HG03103 (cell line): ENCODE data around the gene RNF31.

Experiments used
- ATAC-seq: cut with Tn5 transposase; IDR thresholded peaks from one replicate; pipeline ENCODE4 v1.9.1; 2021; ENCODE audit warnings: low read depth; ENCODE audit not compliant: unreplicated experiment

Gene RNF31

DNA sequence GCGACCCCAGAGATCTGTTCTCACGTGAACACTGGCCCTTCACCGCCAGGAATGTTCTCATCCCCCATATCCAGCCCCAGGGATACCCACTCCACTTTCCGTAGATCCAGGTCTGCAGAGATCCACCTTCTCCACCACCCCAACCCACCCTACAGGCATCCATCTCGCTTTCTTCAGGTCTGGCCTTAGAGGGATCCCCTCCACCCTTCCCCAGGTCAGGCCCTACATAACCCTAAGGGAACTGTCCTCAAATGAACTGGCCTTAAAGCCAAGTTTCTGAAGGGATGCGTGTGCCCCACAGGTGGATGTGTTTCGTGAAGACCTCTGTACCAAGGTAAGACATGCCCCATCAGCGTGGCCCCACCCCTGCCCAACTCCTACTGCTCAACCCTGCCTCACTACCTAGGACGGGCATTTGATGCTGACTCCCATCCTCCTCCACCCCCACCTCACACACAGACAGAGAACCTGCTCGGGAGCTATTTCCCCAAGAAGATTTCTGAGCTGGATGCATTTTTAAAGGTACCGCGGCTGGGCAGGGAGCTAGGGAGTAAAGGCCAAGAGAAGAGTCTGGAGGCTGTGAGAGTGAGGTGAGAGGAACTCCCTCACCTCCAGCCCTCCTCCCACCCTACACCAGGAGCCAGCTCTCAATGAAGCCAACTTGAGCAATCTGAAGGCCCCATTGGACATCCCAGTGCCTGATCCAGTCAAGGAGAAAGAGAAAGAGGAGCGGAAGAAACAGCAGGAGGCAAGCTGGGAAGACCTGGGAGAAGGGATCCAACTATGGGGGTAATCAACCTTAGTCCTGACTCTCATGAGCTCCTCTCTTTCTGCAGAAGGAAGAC lies 10.4 kb upstream of the RNF31 start:
- ATAC-seq, result no peak

DNA sequence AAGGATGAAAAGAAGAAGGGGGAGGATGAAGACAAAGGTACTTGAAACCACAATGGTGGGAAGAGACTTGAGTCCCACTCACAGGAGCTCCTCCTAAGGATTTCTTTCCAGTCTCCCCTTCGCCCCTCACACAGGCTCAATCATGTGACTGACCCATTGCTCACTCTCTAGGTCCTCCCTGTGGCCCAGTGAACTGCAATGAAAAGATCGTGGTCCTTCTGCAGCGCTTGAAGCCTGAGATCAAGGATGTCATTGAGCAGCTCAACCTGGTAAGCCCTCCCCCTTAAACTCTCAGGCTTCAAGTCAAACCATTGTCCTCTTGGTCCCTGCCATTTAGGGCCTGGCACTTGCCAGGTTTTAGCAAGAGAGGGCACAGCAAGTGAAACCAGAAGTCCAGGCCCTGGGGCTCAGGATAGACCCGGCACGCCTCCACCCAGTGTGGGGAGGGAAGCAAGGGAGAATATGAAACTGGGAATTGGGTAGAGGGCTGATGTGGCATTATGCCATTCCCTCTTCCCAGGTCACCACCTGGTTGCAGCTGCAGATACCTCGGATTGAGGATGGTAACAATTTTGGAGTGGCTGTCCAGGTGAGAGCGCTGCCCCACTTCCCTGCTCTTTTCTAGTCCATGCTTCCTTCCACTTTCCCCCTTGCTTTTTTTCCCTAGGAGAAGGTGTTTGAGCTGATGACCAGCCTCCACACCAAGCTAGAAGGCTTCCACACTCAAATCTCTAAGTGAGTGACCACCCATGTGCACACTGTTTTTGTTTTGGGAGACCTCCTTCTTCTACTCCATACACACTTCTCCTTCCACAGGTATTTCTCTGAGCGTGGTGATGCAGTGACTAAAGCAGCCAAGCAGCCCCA lies 9.5 kb upstream of the RNF31 start:
- ATAC-seq, result no peak

DNA sequence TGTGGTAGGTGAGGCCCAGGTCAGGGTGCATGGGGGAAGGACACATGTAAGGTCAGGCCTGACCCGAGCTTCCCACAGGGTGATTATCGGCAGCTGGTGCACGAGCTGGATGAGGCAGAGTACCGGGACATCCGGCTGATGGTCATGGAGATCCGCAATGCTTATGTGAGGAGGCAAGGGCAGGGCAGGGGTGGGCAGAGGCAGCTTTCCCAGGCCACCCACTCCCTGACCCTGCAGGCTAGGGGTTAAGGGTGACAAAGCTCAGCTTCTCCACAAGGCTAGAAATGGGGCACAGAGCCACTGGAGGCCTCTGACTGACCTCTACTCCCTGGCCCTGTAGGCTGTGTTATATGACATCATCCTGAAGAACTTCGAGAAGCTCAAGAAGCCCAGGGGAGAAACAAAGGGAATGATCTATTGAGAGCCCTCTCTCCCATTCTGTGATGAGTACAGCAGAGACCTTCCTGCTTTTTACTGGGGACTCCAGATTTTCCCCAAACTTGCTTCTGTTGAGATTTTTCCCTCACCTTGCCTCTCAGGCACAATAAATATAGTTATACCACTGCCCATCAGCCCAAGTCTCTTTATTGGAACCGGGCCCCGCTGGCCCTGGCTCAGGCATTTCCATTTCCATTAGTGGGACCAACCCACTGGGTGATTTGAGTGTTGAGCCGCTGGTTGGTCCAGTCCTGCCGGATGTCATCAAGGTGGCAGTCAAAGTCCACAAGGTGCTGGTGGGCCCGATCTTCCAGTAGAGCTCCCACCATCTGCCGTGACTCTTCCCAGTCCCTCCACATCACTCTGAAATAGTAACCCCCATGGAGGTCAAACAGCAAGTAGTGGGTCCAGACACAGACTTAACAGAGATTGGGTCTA lies 8.7 kb upstream of the RNF31 start:
- ATAC-seq, result no peak

DNA sequence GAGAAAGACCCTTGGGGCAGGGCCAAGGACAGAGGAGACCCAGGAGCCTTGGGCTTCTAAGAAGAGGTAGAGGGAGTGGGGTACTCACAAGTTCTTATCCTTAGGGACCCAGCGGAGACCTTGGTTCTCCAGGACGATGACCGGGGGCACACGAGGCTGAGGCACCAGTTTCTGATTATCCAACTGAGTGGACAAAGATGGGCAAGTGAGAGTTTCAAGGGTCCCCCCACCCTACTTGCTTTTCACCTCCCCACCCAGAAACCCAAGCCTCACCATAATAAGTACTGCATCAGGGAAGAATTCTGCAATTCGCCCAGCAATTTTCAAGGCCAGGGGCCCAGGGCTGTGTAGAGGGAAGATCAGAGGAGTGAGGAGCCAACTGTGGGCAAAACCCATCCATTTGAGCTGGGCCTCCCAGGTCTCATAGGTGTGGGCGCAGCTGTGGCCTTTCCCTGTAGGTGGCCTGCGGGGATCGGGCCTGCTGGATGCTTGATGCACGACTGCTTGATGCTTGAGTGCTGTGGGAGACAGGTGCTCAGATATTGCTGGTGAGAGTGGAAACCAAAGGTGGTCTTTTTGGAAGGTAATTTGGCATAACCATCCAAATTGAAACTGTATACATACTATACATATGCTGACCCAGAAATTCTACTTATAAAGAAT lies 7.9 kb upstream of the RNF31 start:
- no peak for ATAC-seq

DNA sequence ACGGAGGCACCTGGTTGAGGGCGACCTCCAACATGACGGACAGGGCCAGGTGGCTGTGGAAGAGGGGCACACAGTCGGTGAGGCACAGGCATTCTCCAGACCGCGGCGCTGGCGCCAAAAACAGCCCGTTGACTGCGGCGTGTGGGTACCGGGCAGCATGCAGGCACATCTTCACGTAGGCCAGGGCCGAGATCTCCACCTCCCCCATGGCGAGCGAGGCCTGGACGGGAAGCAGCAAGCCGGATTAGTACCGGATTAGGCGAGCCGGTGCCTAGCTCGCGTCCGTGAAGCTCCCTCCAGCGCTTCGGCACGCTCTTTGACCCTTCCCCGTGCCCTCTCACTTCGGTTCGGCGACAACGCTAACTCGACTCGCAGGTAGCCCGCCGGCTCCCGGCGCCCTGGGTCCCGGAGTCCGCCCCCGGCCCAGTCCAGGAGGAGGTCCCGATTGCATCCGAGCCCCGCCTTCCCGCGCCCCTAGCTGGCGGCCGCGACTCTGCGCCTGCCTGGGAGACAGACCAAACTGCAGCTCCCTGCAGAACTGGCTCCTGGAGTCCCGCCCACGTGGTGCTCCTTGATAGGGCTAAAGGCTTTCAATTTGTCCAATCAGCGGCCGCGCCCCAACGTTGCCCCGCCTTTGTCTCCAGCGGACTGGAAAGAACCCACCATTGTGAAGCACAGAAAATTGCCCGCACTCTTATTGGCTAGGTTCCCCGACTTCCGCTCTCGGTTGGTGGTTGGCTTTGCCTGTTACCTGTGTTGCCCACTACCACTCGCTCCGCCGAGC lies 6.0 kb upstream of the RNF31 start, which contains the start of gene EMC9:
EMC9 (minus strand) TSS at position 495 of the 784 bp plus-strand sequence; CDS start at position 208, 287 bp downstream.
- peak; percentile 77 for ATAC-seq

DNA sequence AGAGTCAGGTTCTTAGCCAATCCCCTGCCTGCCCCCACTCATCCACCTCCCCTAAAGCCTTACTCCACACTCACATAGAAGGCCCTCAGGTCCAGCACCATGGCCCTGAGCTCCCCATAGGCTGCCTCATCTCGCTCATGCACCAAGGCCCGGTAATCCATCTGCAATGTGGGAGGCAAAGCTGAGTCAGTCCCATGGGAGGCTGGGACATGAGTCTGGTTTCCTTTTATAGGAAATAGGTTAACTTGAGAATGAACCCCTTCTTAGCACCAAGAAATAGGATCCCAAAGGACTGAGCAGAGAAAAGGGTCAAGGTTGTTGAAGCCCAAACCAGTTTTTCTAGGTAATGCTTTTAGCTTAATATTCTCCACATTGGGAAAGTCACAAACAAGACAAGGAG lies 3.8 kb upstream of the RNF31 start:
- ATAC-seq, result no peak

DNA sequence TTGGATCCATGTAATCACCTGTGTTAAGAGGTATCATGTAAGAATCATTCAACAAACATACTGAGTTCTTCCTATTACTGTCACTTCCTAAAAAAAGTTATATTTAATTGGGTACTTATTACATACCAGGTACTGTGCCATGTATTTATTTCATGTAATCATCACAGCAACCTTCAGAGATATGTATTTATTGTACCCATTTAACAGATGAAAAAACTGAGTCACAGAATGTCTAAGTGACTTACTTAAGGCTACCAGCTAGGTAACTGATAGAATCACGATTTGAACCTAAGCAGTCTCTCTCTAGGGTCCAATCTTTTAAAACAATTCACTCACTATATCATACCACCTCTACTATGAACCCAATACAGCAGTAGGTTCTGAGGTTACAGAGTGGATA lies 2.8 kb upstream of the RNF31 start:
- ATAC-seq, result no peak

DNA sequence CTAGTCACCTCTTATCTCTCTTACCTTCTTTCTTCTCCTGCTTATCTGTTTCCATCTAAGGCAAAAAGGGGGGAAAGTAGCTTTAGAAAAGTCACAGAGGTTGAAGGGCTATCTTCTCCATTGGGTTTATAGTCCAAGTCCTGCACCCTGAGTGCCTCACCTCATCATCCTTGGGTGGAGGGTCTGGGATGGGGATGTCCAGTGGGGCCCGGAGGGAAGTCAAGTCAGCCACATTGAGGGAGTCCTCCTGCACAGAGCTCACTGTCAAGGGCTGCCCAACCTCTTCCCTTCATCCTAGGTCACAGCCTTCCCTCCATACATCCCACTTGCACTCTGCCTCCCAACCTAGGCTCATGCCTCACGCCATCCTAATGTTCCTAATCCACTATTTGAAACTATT lies 2.1 kb upstream of the RNF31 start:
- ATAC-seq, result no peak

DNA sequence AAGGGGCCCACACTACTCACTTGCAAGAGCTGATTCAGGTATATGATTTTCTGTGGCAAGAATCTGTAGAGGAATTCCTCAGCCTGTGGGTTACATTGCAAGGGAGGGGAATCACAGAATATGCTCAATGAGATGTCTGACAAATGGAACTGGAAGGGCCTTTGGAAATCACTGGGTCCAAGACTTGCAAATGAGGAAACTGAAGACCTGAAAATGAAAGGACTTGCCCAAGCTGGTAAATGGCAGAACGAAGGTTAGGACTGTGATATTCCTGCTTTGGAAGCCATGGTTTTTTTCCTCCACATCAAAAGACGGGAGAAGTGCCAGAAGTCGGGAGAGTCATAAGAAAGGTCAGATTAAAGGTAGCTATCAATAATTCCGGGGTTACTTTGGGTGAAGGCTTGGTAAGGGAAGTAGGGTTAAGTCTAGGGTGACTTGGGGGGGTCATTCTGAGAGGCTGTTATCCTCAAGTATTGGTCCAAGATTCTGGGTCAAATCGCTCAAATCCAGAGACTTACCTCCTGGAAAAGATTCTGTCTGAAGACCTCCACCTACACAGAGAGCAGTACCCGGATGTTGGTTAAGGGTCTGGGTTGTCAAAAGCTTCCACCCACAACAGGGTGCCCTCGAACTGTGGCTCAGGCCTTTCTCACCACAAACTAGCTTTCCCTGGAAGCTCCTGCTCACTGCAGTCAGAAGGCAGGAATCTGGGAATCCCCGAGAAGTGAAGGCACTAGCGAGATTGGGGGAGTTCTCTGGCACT lies 1.4 kb upstream of the RNF31 start:
- ATAC-seq, result no peak

DNA sequence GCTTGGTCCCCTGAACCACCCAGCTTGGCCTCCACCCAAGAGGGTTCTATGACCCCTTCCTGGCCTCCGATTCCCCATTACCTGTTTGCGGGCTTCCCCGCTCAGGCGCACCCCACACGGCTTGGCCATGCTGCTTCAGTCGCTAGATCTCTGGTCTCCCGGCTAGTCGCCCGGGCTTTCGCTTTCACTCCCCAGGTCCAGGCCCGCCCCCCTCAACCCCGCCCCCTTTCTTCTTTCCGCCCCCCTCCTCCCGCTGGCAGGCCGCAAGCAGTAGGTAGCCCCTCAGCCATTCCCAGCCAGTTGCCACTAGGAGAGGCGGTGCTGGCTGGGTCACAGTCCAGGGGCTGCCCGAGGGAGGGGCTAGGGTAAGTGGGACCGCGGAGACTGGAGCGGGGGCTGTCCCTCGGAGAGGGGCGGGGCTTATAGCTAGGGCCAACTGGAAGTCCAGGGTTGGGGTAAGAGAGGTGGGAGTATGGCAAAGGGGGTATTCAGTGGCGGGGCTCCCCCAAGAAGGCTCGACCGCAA lies 783 bp upstream of the RNF31 start, which contains the start of gene PSME2:
PSME2 (minus strand) TSS at position 158 of the 525 bp plus-strand sequence; CDS start at position 129, 29 bp downstream.
- peak; percentile 51 for ATAC-seq

DNA sequence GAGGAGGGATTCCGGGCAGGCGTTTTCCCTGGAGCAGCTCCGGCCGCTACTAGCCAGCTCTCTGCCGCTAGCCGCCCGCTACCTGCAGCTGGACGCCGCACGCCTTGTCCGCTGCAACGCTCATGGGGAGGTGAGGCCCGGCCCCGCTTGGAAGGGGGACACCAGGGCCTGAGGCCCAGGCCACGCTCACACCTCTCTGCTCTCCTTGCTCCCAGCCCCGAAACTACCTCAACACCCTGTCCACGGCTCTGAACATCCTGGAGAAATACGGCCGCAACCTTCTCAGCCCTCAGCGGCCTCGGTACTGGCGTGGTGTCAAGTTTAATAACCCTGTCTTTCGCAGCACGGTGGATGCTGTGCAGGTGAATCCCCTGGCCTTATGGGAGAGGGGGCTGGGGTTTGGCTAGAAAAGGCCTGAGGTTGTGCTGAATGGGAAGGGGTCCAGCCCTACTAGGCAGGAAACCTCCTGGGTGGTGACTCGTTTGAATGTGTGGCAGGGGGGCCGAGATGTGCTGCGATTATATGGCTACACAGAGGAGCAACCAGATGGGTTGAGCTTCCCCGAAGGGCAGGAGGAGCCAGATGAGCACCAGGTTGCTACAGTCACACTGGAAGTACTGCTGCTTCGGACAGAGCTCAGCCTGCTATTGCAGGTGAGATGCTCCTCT lies 597 bp downstream of the RNF31 start:
- no peak for ATAC-seq

DNA sequence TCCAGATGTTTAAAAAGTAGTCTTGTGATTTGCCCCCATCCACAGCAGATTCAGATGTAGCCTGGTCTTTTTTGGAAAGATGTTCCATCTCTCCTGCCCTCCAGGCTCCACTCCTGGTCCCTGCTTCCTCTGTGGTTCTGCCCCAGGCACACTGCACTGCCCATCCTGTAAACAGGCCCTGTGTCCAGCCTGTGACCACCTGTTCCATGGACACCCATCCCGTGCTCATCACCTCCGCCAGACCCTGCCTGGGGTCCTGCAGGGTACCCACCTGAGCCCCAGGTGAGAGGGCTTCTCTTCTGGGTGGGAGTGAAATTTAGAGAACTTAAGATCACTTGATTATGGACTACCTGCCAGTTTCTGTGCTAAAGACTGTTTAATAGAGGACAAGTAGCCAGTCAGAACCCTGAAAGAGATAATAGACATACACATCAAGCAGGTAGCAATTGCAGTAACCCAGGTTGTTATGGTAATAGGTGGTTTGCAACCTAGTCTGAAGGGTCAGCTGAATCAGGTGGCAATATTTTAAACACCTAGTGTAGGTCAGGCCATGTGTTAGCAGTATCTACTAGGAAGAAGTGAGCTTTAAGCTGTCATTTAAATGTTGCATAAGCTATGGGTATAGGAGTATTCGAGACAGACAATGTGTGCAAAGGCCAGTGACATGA lies 2.1 kb downstream of the RNF31 start:
- no peak for ATAC-seq

DNA sequence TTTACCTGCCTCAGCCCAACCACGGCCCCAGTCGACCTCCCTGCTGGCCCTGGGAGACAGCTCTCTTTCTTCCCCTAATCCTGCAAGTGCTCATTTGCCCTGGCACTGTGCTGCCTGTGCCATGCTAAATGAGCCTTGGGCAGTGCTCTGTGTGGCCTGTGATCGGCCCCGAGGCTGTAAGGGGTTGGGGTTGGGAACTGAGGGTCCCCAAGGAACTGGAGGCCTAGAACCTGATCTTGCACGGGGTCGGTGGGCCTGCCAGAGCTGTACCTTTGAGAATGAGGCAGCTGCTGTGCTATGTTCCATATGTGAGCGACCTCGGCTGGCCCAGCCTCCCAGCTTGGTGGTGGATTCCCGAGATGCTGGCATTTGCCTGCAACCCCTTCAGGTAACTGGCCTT lies 2.8 kb downstream of the RNF31 start:
- no peak for ATAC-seq

DNA sequence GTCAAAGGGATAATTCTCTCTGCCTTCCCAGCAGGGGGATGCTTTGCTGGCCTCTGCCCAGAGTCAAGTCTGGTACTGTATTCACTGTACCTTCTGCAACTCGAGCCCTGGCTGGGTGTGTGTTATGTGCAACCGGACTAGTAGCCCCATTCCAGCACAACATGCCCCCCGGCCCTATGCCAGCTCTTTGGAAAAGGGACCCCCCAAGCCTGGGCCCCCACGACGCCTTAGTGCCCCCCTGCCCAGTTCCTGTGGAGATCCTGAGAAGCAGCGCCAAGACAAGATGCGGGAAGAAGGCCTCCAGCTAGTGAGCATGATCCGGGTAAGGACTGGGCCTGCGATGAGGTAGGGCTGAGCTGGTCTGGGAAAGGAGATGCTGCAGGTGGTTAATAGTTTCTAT lies 3.3 kb downstream of the RNF31 start:
- ATAC-seq, result no peak

DNA sequence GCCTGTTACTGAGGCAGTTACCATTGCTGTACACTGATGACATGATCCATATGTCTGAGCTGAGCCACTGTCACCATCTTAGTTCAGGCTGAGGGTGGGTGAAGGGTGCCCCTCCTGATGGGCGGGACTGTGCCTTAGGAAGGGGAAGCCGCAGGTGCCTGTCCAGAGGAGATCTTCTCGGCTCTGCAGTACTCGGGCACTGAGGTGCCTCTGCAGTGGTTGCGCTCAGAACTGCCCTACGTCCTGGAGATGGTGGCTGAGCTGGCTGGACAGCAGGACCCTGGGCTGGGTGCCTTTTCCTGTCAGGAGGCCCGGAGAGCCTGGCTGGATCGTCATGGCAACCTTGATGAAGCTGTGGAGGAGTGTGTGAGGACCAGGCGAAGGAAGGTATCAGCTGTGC lies 3.7 kb downstream of the RNF31 start:
- no peak for ATAC-seq

DNA sequence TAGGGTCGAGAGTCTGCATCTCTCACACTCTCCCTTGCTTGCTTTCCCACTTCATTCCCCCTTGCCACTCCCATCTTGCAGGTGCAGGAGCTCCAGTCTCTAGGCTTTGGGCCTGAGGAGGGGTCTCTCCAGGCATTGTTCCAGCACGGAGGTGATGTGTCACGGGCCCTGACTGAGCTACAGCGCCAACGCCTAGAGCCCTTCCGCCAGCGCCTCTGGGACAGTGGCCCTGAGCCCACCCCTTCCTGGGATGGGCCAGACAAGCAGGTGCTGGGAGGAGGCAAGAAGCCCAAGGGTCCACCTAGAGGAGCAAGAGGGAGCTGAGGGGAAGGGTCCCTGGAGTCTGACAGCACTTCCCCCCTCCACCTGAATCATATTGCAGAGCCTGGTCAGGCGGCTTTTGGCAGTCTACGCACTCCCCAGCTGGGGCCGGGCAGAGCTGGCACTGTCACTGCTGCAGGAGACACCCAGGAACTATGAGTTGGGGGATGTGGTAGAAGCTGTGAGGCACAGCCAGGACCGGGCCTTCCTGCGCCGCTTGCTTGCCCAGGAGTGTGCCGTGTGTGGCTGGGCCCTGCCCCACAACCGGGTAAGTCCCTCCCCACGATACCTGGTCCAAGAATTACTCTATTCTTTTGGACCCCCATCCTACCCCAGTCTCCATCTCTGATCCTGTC lies 4.2 kb downstream of the RNF31 start:
- ATAC-seq, result no peak

DNA sequence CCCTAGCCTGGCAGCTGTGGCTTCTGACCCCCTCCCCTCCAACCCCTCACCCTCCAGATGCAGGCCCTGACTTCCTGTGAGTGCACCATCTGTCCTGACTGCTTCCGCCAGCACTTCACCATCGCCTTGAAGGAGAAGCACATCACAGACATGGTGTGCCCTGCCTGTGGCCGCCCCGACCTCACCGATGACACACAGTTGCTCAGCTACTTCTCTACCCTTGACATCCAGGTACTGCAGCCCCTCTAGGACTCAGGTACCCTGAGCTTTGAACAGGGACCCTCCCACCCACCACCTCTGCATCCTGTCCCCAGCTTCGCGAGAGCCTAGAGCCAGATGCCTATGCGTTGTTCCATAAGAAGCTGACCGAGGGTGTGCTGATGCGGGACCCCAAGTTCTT lies 7.8 kb downstream of the RNF31 start:
- no peak for ATAC-seq
